SK-N-SH (cell line): ENCODE measurements around the gene CTSH. TPM values are rescaled to one million over a fixed set of nuclear protein-coding genes. Genes with fewer than 3 reads are reported as not detected.

Source experiments
- CTCF ChIA-PET: fragments of 300-600, 350-600 bp; formaldehyde crosslinking; extraction: SDS; loops from one replicate; lab custom pipeline; 2021; lab: Yijun Ruan, JAX
- POLR2A ChIA-PET: fragments of 350-600 bp; sonication (Branson Sonifier 250); formaldehyde crosslinking; extraction: SDS; loops from one replicate; lab custom pipeline; 2020; ENCODE audit warnings: antibody characterized with exemption, inconsistent platforms; lab: Yijun Ruan, JAX
- DNase-seq: peaks from one replicate; pipeline ENCODE4 v3.0.0; 2012
- H2AFZ ChIP-seq: fragments of 200-600 bp; sonication (generic); 2 replicates; pipeline ENCODE4 v1.8.1; 2016; ENCODE audit warnings: antibody characterized with exemption, mild to moderate bottlenecking, low read depth
- H3F3A ChIP-seq: fragments of 200-600 bp; sonication (generic); replicated peaks from 2 replicates; pipeline ENCODE3; 2016; ENCODE audit warnings: antibody characterized with exemption, mild to moderate bottlenecking; ENCODE audit not compliant: insufficient read depth
- H3K27ac ChIP-seq, 2 experiments: fragments of 200-500 bp in 1 of 2; fragments of 200-600 bp in 1 of 2; sonication (Bioruptor generic) in 1 of 2; sonication (generic), shearing (Covaris generic) in 1 of 2; 2 replicates each; pipeline versions ENCODE4 v1.5.1 to v1.6.1; 2014 to 2016; ENCODE audit warnings: low read depth in 2 of 2, inconsistent platforms in 1 of 2, low read length in 1 of 2, mild to moderate bottlenecking in 1 of 2, mixed read lengths in 1 of 2
- H3K27me3 ChIP-seq: fragments of 200-600 bp; sonication (generic), shearing (Covaris generic); 2 replicates; pipeline ENCODE4 v1.6.1; 2016; ENCODE audit warnings: mixed run types; ENCODE audit not compliant: insufficient read depth
- H3K36me3 ChIP-seq, 2 experiments: fragments of 200-500 bp in 1 of 2; fragments of 200-600 bp in 1 of 2; sonication (Bioruptor generic) in 1 of 2; sonication (generic) in 1 of 2; replicated peaks in 1 of 2; 2 replicates each; pipeline versions ENCODE3 to v1.5.1; 2014 to 2016; ENCODE audit warnings: low read length in 1 of 2, mild to moderate bottlenecking in 1 of 2; ENCODE audit not compliant: insufficient read depth in 2 of 2, control insufficient read depth in 1 of 2
- H3K4me1 ChIP-seq, 2 experiments: fragments of 200-500 bp in 1 of 2; fragments of 200-600 bp in 1 of 2; sonication (Bioruptor generic) in 1 of 2; sonication (generic), shearing (Covaris generic) in 1 of 2; 2 replicates each; pipeline versions ENCODE4 v1.5.1 to v1.6.1; 2014 to 2016; ENCODE audit warnings: low read depth in 1 of 2, low read length in 1 of 2, mixed run types in 1 of 2; ENCODE audit not compliant: insufficient read depth in 2 of 2, control insufficient read depth in 1 of 2
- H3K4me2 ChIP-seq: fragments of 200-600 bp; sonication (generic), shearing (Covaris generic); 2 replicates; pipeline ENCODE4 v1.6.1; 2017; ENCODE audit warnings: mixed run types
- H3K4me3 ChIP-seq, 2 experiments: fragments of 200-500 bp in 1 of 2; fragments of 200-600 bp in 1 of 2; sonication (Bioruptor generic) in 1 of 2; sonication (generic), shearing (Covaris generic) in 1 of 2; 2 replicates each; pipeline versions ENCODE4 v1.5.1 to v1.8.1; 2014 to 2016; ENCODE audit warnings: low read depth in 2 of 2, inconsistent platforms in 1 of 2, low read length in 1 of 2, mild to moderate bottlenecking in 1 of 2, mixed read lengths in 1 of 2, moderate library complexity in 1 of 2
- H3K79me2 ChIP-seq: fragments of 200-600 bp; sonication (generic); 2 replicates; pipeline ENCODE4 v1.8.1; 2017; ENCODE audit warnings: mild to moderate bottlenecking; ENCODE audit not compliant: insufficient read depth
- H3K9ac ChIP-seq: fragments of 200-600 bp; sonication (generic); 2 replicates; pipeline ENCODE4 v1.6.1; 2017; ENCODE audit warnings: mixed run types
- H3K9me2 ChIP-seq: fragments of 200-600 bp; sonication (generic); 2 replicates; pipeline ENCODE4 v1.6.1; 2017; ENCODE audit warnings: mixed run types
- H3K9me3 ChIP-seq: fragments of 200-600 bp; sonication (generic); 2 replicates; pipeline ENCODE4 v1.6.1; 2017; ENCODE audit warnings: mixed run types, mild to moderate bottlenecking, moderate library complexity
- H4K20me1 ChIP-seq: fragments of 200-600 bp; sonication (generic); 2 replicates; pipeline ENCODE4 v1.6.1; 2017; ENCODE audit warnings: mild to moderate bottlenecking, mixed run types; ENCODE audit not compliant: insufficient read depth
- FOSL2 ChIP-seq: IDR thresholded peaks from 2 replicates; pipeline ENCODE4 v1.4.0; 2012; ENCODE audit warnings: low read depth, mild to moderate bottlenecking, moderate library complexity, borderline replicate concordance
- JUND ChIP-seq: IDR thresholded peaks from 2 replicates; pipeline ENCODE4 v1.4.0; 2012
- MEF2A ChIP-seq: IDR thresholded peaks from 2 replicates; pipeline ENCODE4 v1.4.0; 2012; ENCODE audit warnings: low read depth, borderline replicate concordance
- MXI1 ChIP-seq: IDR thresholded peaks from 2 replicates; pipeline ENCODE4 v1.6.1; 2012; ENCODE audit warnings: mild to moderate bottlenecking, low read depth, low read length, improper control_type of control experiment
- NRF1 ChIP-seq: IDR thresholded peaks from 2 replicates; pipeline ENCODE4 v1.6.1; 2012; ENCODE audit warnings: low read depth, mild to moderate bottlenecking, low read length
- REST ChIP-seq: IDR thresholded peaks from 2 replicates; pipeline ENCODE4 v1.6.1; 2012; ENCODE audit warnings: mild to moderate bottlenecking, low read depth, low read length, moderate library complexity
- RFX5 ChIP-seq: IDR thresholded peaks from 2 replicates; pipeline ENCODE4 v1.6.1; 2012; ENCODE audit warnings: mild to moderate bottlenecking, improper control_type of control experiment, low read length
- RXRA ChIP-seq: IDR thresholded peaks from 2 replicates; pipeline ENCODE4 v1.4.0; 2012; ENCODE audit warnings: low read depth, mild to moderate bottlenecking, borderline replicate concordance
- TEAD4 ChIP-seq: IDR thresholded peaks from 2 replicates; pipeline ENCODE4 v1.4.0; 2012; ENCODE audit warnings: mild to moderate bottlenecking, borderline replicate concordance; ENCODE audit not compliant: insufficient read depth
- USF1 ChIP-seq: IDR thresholded peaks from 2 replicates; pipeline ENCODE4 v1.4.0; 2012; ENCODE audit warnings: low read depth, borderline replicate concordance
- YY1 ChIP-seq: IDR thresholded peaks from 2 replicates; pipeline ENCODE4 v1.4.0; 2012; ENCODE audit warnings: low read depth, mild to moderate bottlenecking
- WGBS: methylation state at CpG from one replicate; pipeline ENCODE4 v1.1.6; 2017; ENCODE audit warnings: low lambda C conversion rate; 5-methylcytosine and 5-hydroxymethylcytosine counted together
- polyA plus RNA-seq, 3 experiments: library from polyadenylated mRNA; depleted of rRNA; stranded (reverse); fragments of >200 nt; gene quantifications; 2 replicates each; pipeline ENCODE4 v1.2.3, GENCODE V29; 2012
- TF ChIP-seq, protein P1 (sequence below): fragments of 150-350 bp; IDR thresholded peaks from 2 replicates; pipeline ENCODE4 v1.6.1; 2017; ENCODE audit warnings: antibody characterized with exemption, low read length, low read depth, borderline replicate concordance
- TF ChIP-seq, protein P2 (sequence below): IDR thresholded peaks from 2 replicates; pipeline ENCODE4 v1.4.0; 2012; ENCODE audit warnings: low read depth
- TF ChIP-seq, protein P3 (sequence below): fragments of 200-600 bp; sonication (generic); IDR thresholded peaks from 2 replicates; pipeline ENCODE4 v1.6.1; 2017; ENCODE audit warnings: antibody characterized with exemption, mild to moderate bottlenecking, moderate library complexity

Gene CTSH
- polyA plus RNA-seq, 1 of the 3 experiments (the other 2 are of a cell fraction): 22.7 TPM

DNA sequence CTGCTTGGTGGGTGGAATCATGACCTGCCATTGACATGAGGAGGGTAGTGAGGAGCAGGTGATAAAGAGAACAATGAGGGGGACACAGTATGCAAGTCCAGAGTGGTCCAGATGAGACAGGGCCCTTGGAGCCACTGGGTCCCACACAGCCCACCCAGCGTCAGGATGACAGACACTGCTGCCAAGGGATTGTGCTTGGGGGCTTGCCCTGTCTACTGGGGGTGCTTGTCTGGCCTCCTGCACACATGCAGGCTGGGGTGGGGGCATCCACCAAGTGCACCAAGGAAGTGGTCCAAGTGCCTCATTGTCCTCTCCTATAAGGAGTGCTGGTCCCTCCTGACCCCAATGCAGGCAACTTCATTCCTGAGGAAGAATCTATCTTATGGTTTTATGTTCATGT is 39.2 kb upstream of the CTSH start:
- CTCF ChIA-PET: interaction anchor here (8.2 kb wide), 1 partner anchor 75 kb away, joined by 79 read pairs; no protein-coding TSS in a partner anchor

More for the DNA sequence above, 39.2 kb upstream of the CTSH start:
- H2AFZ ChIP-seq: no peak overlapping the region
- peaks cover 4 to 6% of the 10 kb centered on the region in 2 experiments; a peak in 3 of 4 replicates for H3K4me1 ChIP-seq
- no peak overlapping the region for H3K4me2 ChIP-seq
- no peaks in the 10 kb centered on the region for H3K9me3 ChIP-seq
- H3K9me2 ChIP-seq: no peaks in the 10 kb centered on the region
- DNase-seq: no peak
- no peak overlapping the region for H3K4me3 ChIP-seq
- no peaks in the 10 kb centered on the region for H4K20me1 ChIP-seq
- WGBS: no CpG with 5 or more reads among the region's 1 CpG
- POLR2A ChIA-PET: no interaction called here
- no peaks in the 10 kb centered on the region for H3K27me3 ChIP-seq
- no peaks in the 10 kb centered on the region for H3K79me2 ChIP-seq
- no peak overlapping the region for H3K27ac ChIP-seq
- no peak overlapping the region for H3K9ac ChIP-seq
- H3F3A ChIP-seq: peaks cover 6% of the 10 kb centered on the region
- TF ChIP-seq RFX5 (no peak), USF1 (no peak), NRF1 (no peak), FOSL2 (no peak), YY1 (no peak), RXRA (no peak), MEF2A (no peak), JUND (no peak), MXI1 (no peak), TEAD4 (no peak), REST (no peak)
- TF ChIP-seq, protein P1, sequence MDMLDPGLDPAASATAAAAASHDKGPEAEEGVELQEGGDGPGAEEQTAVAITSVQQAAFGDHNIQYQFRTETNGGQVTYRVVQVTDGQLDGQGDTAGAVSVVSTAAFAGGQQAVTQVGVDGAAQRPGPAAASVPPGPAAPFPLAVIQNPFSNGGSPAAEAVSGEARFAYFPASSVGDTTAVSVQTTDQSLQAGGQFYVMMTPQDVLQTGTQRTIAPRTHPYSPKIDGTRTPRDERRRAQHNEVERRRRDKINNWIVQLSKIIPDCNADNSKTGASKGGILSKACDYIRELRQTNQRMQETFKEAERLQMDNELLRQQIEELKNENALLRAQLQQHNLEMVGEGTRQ: no peak
- TF ChIP-seq, protein P2, sequence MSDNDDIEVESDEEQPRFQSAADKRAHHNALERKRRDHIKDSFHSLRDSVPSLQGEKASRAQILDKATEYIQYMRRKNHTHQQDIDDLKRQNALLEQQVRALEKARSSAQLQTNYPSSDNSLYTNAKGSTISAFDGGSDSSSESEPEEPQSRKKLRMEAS: no peak
- TF ChIP-seq, protein P3, sequence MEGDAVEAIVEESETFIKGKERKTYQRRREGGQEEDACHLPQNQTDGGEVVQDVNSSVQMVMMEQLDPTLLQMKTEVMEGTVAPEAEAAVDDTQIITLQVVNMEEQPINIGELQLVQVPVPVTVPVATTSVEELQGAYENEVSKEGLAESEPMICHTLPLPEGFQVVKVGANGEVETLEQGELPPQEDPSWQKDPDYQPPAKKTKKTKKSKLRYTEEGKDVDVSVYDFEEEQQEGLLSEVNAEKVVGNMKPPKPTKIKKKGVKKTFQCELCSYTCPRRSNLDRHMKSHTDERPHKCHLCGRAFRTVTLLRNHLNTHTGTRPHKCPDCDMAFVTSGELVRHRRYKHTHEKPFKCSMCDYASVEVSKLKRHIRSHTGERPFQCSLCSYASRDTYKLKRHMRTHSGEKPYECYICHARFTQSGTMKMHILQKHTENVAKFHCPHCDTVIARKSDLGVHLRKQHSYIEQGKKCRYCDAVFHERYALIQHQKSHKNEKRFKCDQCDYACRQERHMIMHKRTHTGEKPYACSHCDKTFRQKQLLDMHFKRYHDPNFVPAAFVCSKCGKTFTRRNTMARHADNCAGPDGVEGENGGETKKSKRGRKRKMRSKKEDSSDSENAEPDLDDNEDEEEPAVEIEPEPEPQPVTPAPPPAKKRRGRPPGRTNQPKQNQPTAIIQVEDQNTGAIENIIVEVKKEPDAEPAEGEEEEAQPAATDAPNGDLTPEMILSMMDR: no peak
- no peaks in the 10 kb centered on the region for H3K36me3 ChIP-seq
